GM21447 (cell line): ENCODE measurements around the gene NDRG2.
"Not testable (repeated sequence)": the region's sequence is repeated elsewhere in the genome, so short reads cannot be mapped to it uniquely, and the experiment has no call there.

Experiments
- ATAC-seq: cut with Tn5 transposase; IDR thresholded peaks from one replicate; pipeline ENCODE4 v1.9.1; 2021; ENCODE audit not compliant: unreplicated experiment

NDRG2 gene

GRCh38 chr14:21056520-21057163 is 31.8 kb upstream of the NDRG2 start:
- no peak for ATAC-seq

- ATAC-seq: no peak
These were observed 30.7 kb upstream of the NDRG2 start for GRCh38 chr14:21055432-21056117.

- no peak for ATAC-seq
These were observed 29.9 kb upstream of the NDRG2 start for GRCh38 chr14:21054768-21055145.

GRCh38 chr14:21054123-21054767 is 29.4 kb upstream of the NDRG2 start:
- ATAC-seq: no peak

- no peak for ATAC-seq
These were observed 28.6 kb upstream of the NDRG2 start for GRCh38 chr14:21053184-21054122.

- no peak for ATAC-seq
These were observed 25.7 kb upstream of the NDRG2 start for GRCh38 chr14:21050597-21050996.

- ATAC-seq: no peak
These were observed 24.4 kb upstream of the NDRG2 start for GRCh38 chr14:21049271-21049673.

- ATAC-seq: no peak
These were observed 23.8 kb upstream of the NDRG2 start for GRCh38 chr14:21048638-21049037.

- ATAC-seq: no peak
These were observed 22.5 kb upstream of the NDRG2 start for GRCh38 chr14:21047378-21047781.

- ATAC-seq: no peak
These were observed 19.2 kb upstream of the NDRG2 start for GRCh38 chr14:21043974-21044618.

- no peak for ATAC-seq
These were observed 18.6 kb upstream of the NDRG2 start for GRCh38 chr14:21043387-21043973.

GRCh38 chr14:21042918-21043317 is 18.1 kb upstream of the NDRG2 start:
- no peak for ATAC-seq

GRCh38 chr14:21041676-21042433 is 17.0 kb upstream of the NDRG2 start, which contains the start of gene RNASE7:
Gene RNASE7 (plus strand): TSS chr14:21042362. CDS start chr14:21042993, 631 bp downstream.
- ATAC-seq: no peak

- not testable (repeated sequence) for ATAC-seq
These were observed 16.1 kb upstream of the NDRG2 start for GRCh38 chr14:21040941-21041340.

- no peak for ATAC-seq
These were observed 15.6 kb upstream of the NDRG2 start for GRCh38 chr14:21040370-21040925.

GRCh38 chr14:21039585-21040369 is 14.9 kb upstream of the NDRG2 start:
- no peak for ATAC-seq

GRCh38 chr14:21038441-21039422 is 13.9 kb upstream of the NDRG2 start:
- no peak for ATAC-seq
